ENCODE measurements around the gene MCM5.

- TF ChIP-seq, protein P1, sequence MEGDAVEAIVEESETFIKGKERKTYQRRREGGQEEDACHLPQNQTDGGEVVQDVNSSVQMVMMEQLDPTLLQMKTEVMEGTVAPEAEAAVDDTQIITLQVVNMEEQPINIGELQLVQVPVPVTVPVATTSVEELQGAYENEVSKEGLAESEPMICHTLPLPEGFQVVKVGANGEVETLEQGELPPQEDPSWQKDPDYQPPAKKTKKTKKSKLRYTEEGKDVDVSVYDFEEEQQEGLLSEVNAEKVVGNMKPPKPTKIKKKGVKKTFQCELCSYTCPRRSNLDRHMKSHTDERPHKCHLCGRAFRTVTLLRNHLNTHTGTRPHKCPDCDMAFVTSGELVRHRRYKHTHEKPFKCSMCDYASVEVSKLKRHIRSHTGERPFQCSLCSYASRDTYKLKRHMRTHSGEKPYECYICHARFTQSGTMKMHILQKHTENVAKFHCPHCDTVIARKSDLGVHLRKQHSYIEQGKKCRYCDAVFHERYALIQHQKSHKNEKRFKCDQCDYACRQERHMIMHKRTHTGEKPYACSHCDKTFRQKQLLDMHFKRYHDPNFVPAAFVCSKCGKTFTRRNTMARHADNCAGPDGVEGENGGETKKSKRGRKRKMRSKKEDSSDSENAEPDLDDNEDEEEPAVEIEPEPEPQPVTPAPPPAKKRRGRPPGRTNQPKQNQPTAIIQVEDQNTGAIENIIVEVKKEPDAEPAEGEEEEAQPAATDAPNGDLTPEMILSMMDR (IDR thresholded peaks at IDR 0.05): no peak
- no peak for TF ChIP-seq POLR2A (IDR thresholded peaks at IDR 0.05)
Observed at GRCh38 chr22:35418731-35419130, 18.8 kb downstream of the MCM5 start.
